Measurements from ENCODE around the gene SLC37A3. TPM values are rescaled to one million over a fixed set of nuclear protein-coding genes. Genes with fewer than 3 reads are reported as not detected.

The SLC37A3 gene
- total and polyA plus RNA-seq, 2 donors (not counting 3 experiments of a cell fraction or from before 2014, with no cell fraction given) = 32.7 to 59.7 TPM

DNA sequence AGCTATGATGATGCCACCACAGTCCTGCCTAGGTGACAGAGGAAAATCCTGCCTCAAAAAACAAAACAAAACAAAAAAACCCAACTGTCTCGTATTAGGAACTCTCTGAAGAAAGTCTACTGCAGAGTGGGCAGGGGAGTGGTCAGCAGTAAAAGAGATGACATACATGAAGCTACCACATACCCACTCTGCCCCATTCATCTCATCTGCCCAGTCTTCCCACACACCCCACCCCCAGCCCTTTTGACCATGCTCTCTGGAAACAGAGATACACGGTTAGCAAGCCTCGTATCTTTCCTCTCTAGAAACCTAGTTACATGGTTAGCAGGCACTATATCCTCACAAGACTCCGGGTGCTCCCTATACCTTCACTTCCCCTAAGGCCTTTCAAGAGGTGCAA lies 8.3 kb downstream of the SLC37A3 start:
- Histone ChIP-seq H3K4me3 (replicated peaks in 1 of 3; ENCODE audit: insufficient read depth in 1 of 3, low read depth in 1 of 3, low read length in 3 of 3) (no peak overlapping the region), H3K79me2 (ENCODE audit: control insufficient read depth, insufficient read depth, low read length) (peaks cover 60% of the 10 kb centered on the region), H3K9me1 (replicated peaks; ENCODE audit: control insufficient read depth, extremely low read depth, insufficient read depth, low read length) (no peaks in the 10 kb centered on the region), H3K4me1 (ENCODE audit: control insufficient read depth, extremely low read depth, insufficient read depth, low read length) (peaks cover 6% of the 10 kb centered on the region), H3K27ac (ENCODE audit: insufficient read depth, low read depth, low read length) (no peak overlapping the region), H3K36me3 (ENCODE audit: control insufficient read depth in 2 of 2, extremely low read depth in 1 of 2, insufficient read depth in 2 of 2, low read length in 2 of 2) (no peaks in the 10 kb centered on the region), H3K9ac (replicated peaks; ENCODE audit: extremely low read depth, insufficient read depth, low read length) (no peak overlapping the region), H3K4me2 (ENCODE audit: insufficient read depth, low read length) (no peak overlapping the region), H3K9me3 (replicated peaks; ENCODE audit: control insufficient read depth, insufficient read depth, low read length) (no peaks in the 10 kb centered on the region), H3K27me3 (ENCODE audit: control insufficient read depth in 2 of 2, insufficient read depth in 2 of 2, low read length in 2 of 2) (no peaks in the 10 kb centered on the region), H4K20me1 (replicated peaks; ENCODE audit: control insufficient read depth, extremely low read depth, insufficient read depth, low read length) (no peaks in the 10 kb centered on the region), H2AFZ (ENCODE audit: low read depth, low read length) (no peak overlapping the region)
- ChIA-PET CTCF (no interaction called here), POLR2A (no interaction called here)
- dilution Hi-C loops (cut with MboI; ENCODE audit: extremely low pct_ligation_motif_present, low sequenced_read_pairs) (no loop called here), intact Hi-C loops (cut with micrococcal nuclease) (no loop called here)
- no TSS peak for BruUV-seq (replicated peaks)
- TF ChIP-seq POLR2A (IDR thresholded peaks at IDR 0.05; ENCODE audit: low read depth, low read length) = no peak
- TF ChIP-seq JUN (IDR thresholded peaks at IDR 0.05; ENCODE audit: borderline replicate concordance, insufficient read depth, insufficient read length, low read depth) = no peak
- no peak for TF ChIP-seq EZH2 (IDR thresholded peaks at IDR 0.05; ENCODE audit: borderline replicate concordance, low read depth, low read length, severe bottlenecking)
- no peak for TF ChIP-seq FOS (IDR thresholded peaks at IDR 0.05; ENCODE audit: borderline replicate concordance, insufficient read depth, low read length)
- no peak for TF ChIP-seq GATA2 (IDR thresholded peaks at IDR 0.05; ENCODE audit: insufficient read depth, insufficient read length, low read depth, low read length)
- no peak for TF ChIP-seq MAX (IDR thresholded peaks at IDR 0.05; ENCODE audit: insufficient read depth, insufficient read length)
- TF ChIP-seq POLR2AphosphoS5 (IDR thresholded peaks at IDR 0.05; ENCODE audit: insufficient read depth, low read depth, low read length) = no peak
- TF ChIP-seq, protein P1, sequence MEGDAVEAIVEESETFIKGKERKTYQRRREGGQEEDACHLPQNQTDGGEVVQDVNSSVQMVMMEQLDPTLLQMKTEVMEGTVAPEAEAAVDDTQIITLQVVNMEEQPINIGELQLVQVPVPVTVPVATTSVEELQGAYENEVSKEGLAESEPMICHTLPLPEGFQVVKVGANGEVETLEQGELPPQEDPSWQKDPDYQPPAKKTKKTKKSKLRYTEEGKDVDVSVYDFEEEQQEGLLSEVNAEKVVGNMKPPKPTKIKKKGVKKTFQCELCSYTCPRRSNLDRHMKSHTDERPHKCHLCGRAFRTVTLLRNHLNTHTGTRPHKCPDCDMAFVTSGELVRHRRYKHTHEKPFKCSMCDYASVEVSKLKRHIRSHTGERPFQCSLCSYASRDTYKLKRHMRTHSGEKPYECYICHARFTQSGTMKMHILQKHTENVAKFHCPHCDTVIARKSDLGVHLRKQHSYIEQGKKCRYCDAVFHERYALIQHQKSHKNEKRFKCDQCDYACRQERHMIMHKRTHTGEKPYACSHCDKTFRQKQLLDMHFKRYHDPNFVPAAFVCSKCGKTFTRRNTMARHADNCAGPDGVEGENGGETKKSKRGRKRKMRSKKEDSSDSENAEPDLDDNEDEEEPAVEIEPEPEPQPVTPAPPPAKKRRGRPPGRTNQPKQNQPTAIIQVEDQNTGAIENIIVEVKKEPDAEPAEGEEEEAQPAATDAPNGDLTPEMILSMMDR (IDR thresholded peaks at IDR 0.05; ENCODE audit: extremely low read depth in 1 of 2, insufficient read depth in 1 of 2, low read depth in 1 of 2, low read length in 2 of 2) = no peak
- TF ChIP-seq MYC (IDR thresholded peaks at IDR 0.05; ENCODE audit: low read depth, low read length) = no peak
- DNase-seq (ENCODE audit: low read depth, low spot score) (no peak), FAIRE-seq (no peak)
